HFFc6 (cell line): ENCODE results near the gene AKT3. TPM values are rescaled to one million over a fixed set of nuclear protein-coding genes. Genes with fewer than 3 reads are reported as not detected.

Source experiments
- DNase-seq: peaks from one replicate; pipeline ENCODE4 v3.0.0-alpha.2; 2018
- H3K27ac Mint-ChIP-seq: 2 replicates; pipeline ENCODE4 v1.8.0; 2020; ENCODE audit warnings: mild to moderate bottlenecking, mixed read lengths
- H3K27me3 Mint-ChIP-seq: 2 replicates; pipeline ENCODE4 v1.8.0; 2021; ENCODE audit warnings: mild to moderate bottlenecking, moderate library complexity, mixed read lengths; ENCODE audit not compliant: insufficient read depth
- H3K36me3 Mint-ChIP-seq: 2 replicates; pipeline ENCODE4 v1.8.0; 2021; ENCODE audit warnings: low read depth, mixed read lengths
- H3K4me1 Mint-ChIP-seq: 2 replicates; pipeline ENCODE4 v1.8.0; 2020; ENCODE audit warnings: low read depth, mixed read lengths
- H3K4me3 Mint-ChIP-seq: 2 replicates; pipeline ENCODE4 v1.8.0; 2020; ENCODE audit warnings: mild to moderate bottlenecking, moderate library complexity, mixed read lengths
- H3K9me3 Mint-ChIP-seq: 2 replicates; pipeline ENCODE4 v1.8.0; 2020; ENCODE audit warnings: mild to moderate bottlenecking, mixed read lengths
- CTCF ChIP-seq: fragments of 200-600 bp; sonication (generic); IDR thresholded peaks from 2 replicates; pipeline ENCODE4 v1.5.0; 2021; ENCODE audit warnings: antibody characterized with exemption, mild to moderate bottlenecking
- total RNA-seq, 6 experiments: library from RNA; stranded (reverse); fragmentation: NEBNext Ultra II Directional; extraction: Animal tissue kit (Norgen Biotek cat#: 25700); gene quantifications; 2 replicates in 1 of 6; 3 replicates in 5 of 6; pipeline ENCODE4 v1.2.3, GENCODE V29; 2021

Gene AKT3
- total RNA-seq, 6 experiments from 2014 or later: 66.8 to 85.4 (median 75.1) TPM

GRCh38 chr1:243739335-243740003, 110.6 kb downstream of the AKT3 start:
- H3K4me3 Mint-ChIP-seq: peak overlapping the region; percentile 3; the same call in 1 of the 2 replicates
- no peak for DNase-seq
- H3K27ac Mint-ChIP-seq: peak overlapping the region; percentile 55
- peaks cover 2% of the 10 kb centered on the region; the same call in 1 of the 2 replicates for H3K27me3 Mint-ChIP-seq
- H3K4me1 Mint-ChIP-seq: peaks cover 65% of the 10 kb centered on the region
- no peak for TF ChIP-seq CTCF
- peaks cover 4% of the 10 kb centered on the region; the same call in 1 of the 2 replicates for H3K9me3 Mint-ChIP-seq
- peaks cover 30% of the 10 kb centered on the region for H3K36me3 Mint-ChIP-seq

- Mint-ChIP-seq H3K27me3 (peaks cover 2% of the 10 kb centered on the region; the same call in 1 of the 2 replicates), H3K4me3 (no peak overlapping the region), H3K4me1 (peaks cover 57% of the 10 kb centered on the region), H3K27ac (no peak overlapping the region; the same call in 1 of the 2 replicates), H3K36me3 (peaks cover 25% of the 10 kb centered on the region), H3K9me3 (peaks cover 4% of the 10 kb centered on the region; the same call in 1 of the 2 replicates)
- no peak for TF ChIP-seq CTCF
- DNase-seq: no peak
Observed at GRCh38 chr1:243738020-243738419, 112.0 kb downstream of the AKT3 start.

- H3K27me3 Mint-ChIP-seq: peaks cover 2% of the 10 kb centered on the region; the same call in 1 of the 2 replicates
- no peak for TF ChIP-seq CTCF
- H3K4me3 Mint-ChIP-seq: no peak overlapping the region
- peaks cover 56% of the 10 kb centered on the region for H3K4me1 Mint-ChIP-seq
- DNase-seq: no peak
- H3K9me3 Mint-ChIP-seq: no peaks in the 10 kb centered on the region
- peaks cover 20% of the 10 kb centered on the region for H3K36me3 Mint-ChIP-seq
- H3K27ac Mint-ChIP-seq: no peak overlapping the region
Observed at GRCh38 chr1:243735457-243735856, 114.6 kb downstream of the AKT3 start.

GRCh38 chr1:243734308-243734695, 115.7 kb downstream of the AKT3 start:
- Mint-ChIP-seq H3K4me1 (peaks cover 44% of the 10 kb centered on the region), H3K9me3 (no peaks in the 10 kb centered on the region), H3K27ac (no peak overlapping the region; the same call in 1 of the 2 replicates), H3K36me3 (peaks cover 20% of the 10 kb centered on the region), H3K27me3 (peaks cover 2% of the 10 kb centered on the region; the same call in 1 of the 2 replicates), H3K4me3 (no peak overlapping the region)
- no peak for DNase-seq
- TF ChIP-seq CTCF: no peak

DNA sequence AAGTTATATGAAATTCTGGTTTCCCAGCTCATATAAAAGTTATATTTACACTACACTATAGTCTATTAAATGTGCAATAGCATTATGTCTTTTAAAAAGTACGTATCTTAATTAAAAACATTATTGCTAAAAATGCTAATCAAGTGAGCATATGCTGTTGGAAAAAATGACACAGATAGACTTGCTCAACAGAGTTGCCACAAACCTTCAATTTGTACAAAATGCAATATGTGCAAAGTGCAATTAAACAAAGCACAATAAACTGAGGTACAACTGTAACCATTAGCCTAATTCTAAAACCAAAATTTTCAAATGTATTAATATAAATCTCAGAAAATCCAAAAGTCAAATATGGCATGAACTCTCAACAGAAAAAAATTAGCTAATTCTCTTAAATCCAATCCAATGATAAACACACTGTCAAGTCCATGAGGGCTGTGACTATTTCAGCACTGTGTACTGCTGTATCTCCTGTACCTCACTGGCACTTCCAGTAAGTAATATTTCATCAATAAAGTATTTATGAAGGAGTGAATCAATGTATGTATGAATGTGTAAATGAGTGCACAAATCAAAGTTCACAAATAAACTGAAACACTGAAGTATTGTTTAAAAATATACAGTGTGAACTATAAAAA, 116.3 kb downstream of the AKT3 start:
- Mint-ChIP-seq H3K4me1 (peaks cover 44% of the 10 kb centered on the region), H3K9me3 (no peaks in the 10 kb centered on the region), H3K36me3 (peaks cover 18% of the 10 kb centered on the region), H3K27ac (no peak overlapping the region), H3K27me3 (peaks cover 2% of the 10 kb centered on the region; the same call in 1 of the 2 replicates), H3K4me3 (no peak overlapping the region)
- DNase-seq: no peak
- no peak for TF ChIP-seq CTCF
